ENCODE results near the gene SEC22A. TPM values are rescaled to one million over a fixed set of nuclear protein-coding genes. Genes with fewer than 3 reads are reported as not detected.

Gene SEC22A
- total and polyA plus RNA-seq, 2 of the 8 experiments (the other 6 are each of a cell fraction or from before 2014, with no cell fraction given), result 10.6 to 17.1 TPM

DNA sequence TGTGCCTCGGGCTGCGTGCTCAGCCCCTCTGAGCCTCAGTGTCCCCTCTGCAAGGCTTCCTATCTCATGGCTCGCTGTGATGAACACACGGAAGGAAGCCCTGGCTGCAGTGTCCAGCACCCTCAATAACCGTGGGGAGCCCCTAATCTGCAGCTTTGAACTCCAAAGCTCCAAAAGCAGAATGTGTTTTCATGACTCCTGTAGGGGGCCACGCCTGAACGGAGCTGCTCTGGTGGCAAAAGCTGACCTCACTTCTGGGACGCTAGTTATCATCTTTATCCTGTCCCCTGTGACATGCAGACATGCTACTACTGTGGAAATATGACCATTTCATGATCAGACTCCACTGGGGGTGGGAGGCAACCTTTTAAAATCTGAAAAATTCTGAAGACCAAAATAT lies 98.8 kb downstream of the SEC22A start:
- CTCF ChIA-PET (ENCODE audit: partially characterized antibody), result interaction anchor here (0.9 to 17.6 kb wide), 11 partner anchors 9 to 285 kb away, joined by 3 to 245 read pairs (median 10); no protein-coding TSS in a partner anchor
- H3K9ac ChIP-seq (replicated peaks in 1 of 4; ENCODE audit: extremely low read depth in 1 of 4, low read depth in 3 of 4, low read length in 3 of 4), result no peak overlapping the region
- no peak overlapping the region for H2BK20ac ChIP-seq (ENCODE audit: low read length)
- no peaks in the 10 kb centered on the region for H4K20me1 ChIP-seq (replicated peaks in 1 of 2; ENCODE audit: control insufficient read depth in 1 of 2, insufficient read depth in 2 of 2, low read length in 2 of 2)
- no peak overlapping the region for H2BK12ac ChIP-seq (ENCODE audit: low read depth, low read length)
- no peak overlapping the region for H3K4me3 ChIP-seq (ENCODE audit: extremely low read depth in 1 of 4, insufficient read depth in 2 of 4, low read depth in 3 of 4, low read length in 4 of 4)
- H3K23ac ChIP-seq (ENCODE audit: insufficient read length), result no peak overlapping the region
- H3K36me3 ChIP-seq (ENCODE audit: control insufficient read depth in 2 of 4, insufficient read depth in 4 of 4, low read length in 3 of 4), result peaks cover 0 to 16% (median 6%) of the 10 kb centered on the region in 4 experiments; a peak in 4 of 8 replicates
- H3K14ac ChIP-seq (ENCODE audit: insufficient read length), result no peak overlapping the region
- no peak overlapping the region for H3K56ac ChIP-seq (replicated peaks; ENCODE audit: insufficient read length, low read depth, low read length)
- peaks cover 2% of the 10 kb centered on the region; the same call in 1 of the 2 replicates for H3K79me1 ChIP-seq (ENCODE audit: low read depth, low read length)
- H4K8ac ChIP-seq (ENCODE audit: extremely low read depth, insufficient read depth, low read length), result no peak overlapping the region
- no peaks in the 10 kb centered on the region for H3K79me2 ChIP-seq (ENCODE audit: control insufficient read depth in 1 of 2, insufficient read depth in 2 of 2, low read length in 2 of 2)
- no peaks in the 10 kb centered on the region for H3K27me3 ChIP-seq (replicated peaks in 1 of 4; ENCODE audit: control insufficient read depth in 3 of 4, extremely low read depth in 1 of 4, insufficient read depth in 3 of 4, low read length in 3 of 4)
- no peak overlapping the region for H2BK15ac ChIP-seq (ENCODE audit: low read length)
- no peaks in the 10 kb centered on the region for H3K4me1 ChIP-seq (replicated peaks in 1 of 4; ENCODE audit: control insufficient read depth in 3 of 4, insufficient read depth in 4 of 4, low read length in 3 of 4)
- no peak overlapping the region for H2BK120ac ChIP-seq (replicated peaks; ENCODE audit: low read depth, low read length)
- H3K23me2 ChIP-seq (ENCODE audit: low read depth, low read length), result no peaks in the 10 kb centered on the region
- no peak overlapping the region for H3K4me2 ChIP-seq (ENCODE audit: insufficient read depth in 1 of 2, low read depth in 2 of 2, low read length in 2 of 2)
- POLR2A ChIA-PET (ENCODE audit: partially characterized antibody), result interaction anchor here (1.4 to 7.0 kb wide), 2 partner anchors 8 to 14 kb away, joined by 4 to 35 read pairs; no protein-coding TSS in a partner anchor
- H3K27ac ChIP-seq (ENCODE audit: low read depth, low read length), result no peak overlapping the region
- 93% methylated on average over 5 of the region's 8 CpGs; no CpG with 5 or more reads in 1 of the 2 experiments for WGBS, 2 experiments (ENCODE audit: extremely low coverage in 1 of 2, insufficient coverage in 1 of 2, insufficient read length in 1 of 2, insufficient replicate concordance in 2 of 2, low coverage in 1 of 2, low lambda C conversion rate in 2 of 2, missing lambda C conversion rate in 1 of 2)
- no peak overlapping the region for H3K18ac ChIP-seq (ENCODE audit: extremely low read depth, low read length)
- H3K4ac ChIP-seq (replicated peaks; ENCODE audit: insufficient read length, low read depth, low read length), result no peak overlapping the region
- H3K9me3 ChIP-seq (ENCODE audit: insufficient read depth in 2 of 2, low read depth in 1 of 2, low read length in 1 of 2), result no peaks in the 10 kb centered on the region
- FAIRE-seq (no peak), DNase-seq (ENCODE audit: low read depth in 1 of 2, low spot score in 2 of 2) (no peak)
- H2AK5ac ChIP-seq (ENCODE audit: low read depth, low read length), result no peak overlapping the region
- no peak overlapping the region for H4K5ac ChIP-seq (ENCODE audit: insufficient read length, low read depth, low read length)
- H2AFZ ChIP-seq (ENCODE audit: low read length), result no peak overlapping the region
- TF ChIP-seq KDM5A (IDR thresholded peaks at IDR 0.05; ENCODE audit: low read length), result no peak
- TF ChIP-seq RAD21 (IDR thresholded peaks at IDR 0.05 in 1 of 2, conservative IDR thresholded peaks at IDR 0.05 in 1 of 2; ENCODE audit: low read depth in 2 of 2, low read length in 2 of 2), result peak in 1 of 2 experiments; percentile 11; a peak in 1 of 4 replicates
- no peak for TF ChIP-seq GTF2F1 (IDR thresholded peaks at IDR 0.05; ENCODE audit: borderline replicate concordance, low read depth, low read length)
- no peak overlapping the region for H2BK5ac ChIP-seq (ENCODE audit: low read depth, low read length)
- no peak overlapping the region for H4K91ac ChIP-seq (replicated peaks; ENCODE audit: insufficient read length, low read length)
